HUES48 (cell line): ENCODE data around the gene GATAD2A.

ENCODE experiments used
- H3K27ac ChIP-seq: one replicate; pipeline ENCODE4 v1.7.0; 2013; ENCODE audit warnings: low read depth, low read length, inconsistent platforms
- H3K27me3 ChIP-seq: 2 replicates; pipeline ENCODE4 v1.6.1; 2013; ENCODE audit warnings: mild to moderate bottlenecking, low read length; ENCODE audit not compliant: control insufficient read depth, insufficient read depth
- H3K36me3 ChIP-seq: 2 replicates; pipeline ENCODE4 v1.6.1; 2013; ENCODE audit warnings: low read length; ENCODE audit not compliant: control insufficient read depth, insufficient read depth
- H3K4me1 ChIP-seq: 2 replicates; pipeline ENCODE4 v1.6.1; 2013; ENCODE audit warnings: mild to moderate bottlenecking, low read length; ENCODE audit not compliant: control insufficient read depth, insufficient read depth
- H3K4me3 ChIP-seq: 2 replicates; pipeline ENCODE4 v1.5.1; 2013; ENCODE audit warnings: mild to moderate bottlenecking, low read depth, low read length
- H3K9ac ChIP-seq: 2 replicates; pipeline ENCODE4 v1.6.1; 2013; ENCODE audit warnings: mild to moderate bottlenecking, low read depth, low read length, moderate library complexity
- H3K9me3 ChIP-seq: 2 replicates; pipeline ENCODE4 v1.6.1; 2013; ENCODE audit warnings: low read length; ENCODE audit not compliant: control insufficient read depth, insufficient read depth

Gene GATAD2A

DNA sequence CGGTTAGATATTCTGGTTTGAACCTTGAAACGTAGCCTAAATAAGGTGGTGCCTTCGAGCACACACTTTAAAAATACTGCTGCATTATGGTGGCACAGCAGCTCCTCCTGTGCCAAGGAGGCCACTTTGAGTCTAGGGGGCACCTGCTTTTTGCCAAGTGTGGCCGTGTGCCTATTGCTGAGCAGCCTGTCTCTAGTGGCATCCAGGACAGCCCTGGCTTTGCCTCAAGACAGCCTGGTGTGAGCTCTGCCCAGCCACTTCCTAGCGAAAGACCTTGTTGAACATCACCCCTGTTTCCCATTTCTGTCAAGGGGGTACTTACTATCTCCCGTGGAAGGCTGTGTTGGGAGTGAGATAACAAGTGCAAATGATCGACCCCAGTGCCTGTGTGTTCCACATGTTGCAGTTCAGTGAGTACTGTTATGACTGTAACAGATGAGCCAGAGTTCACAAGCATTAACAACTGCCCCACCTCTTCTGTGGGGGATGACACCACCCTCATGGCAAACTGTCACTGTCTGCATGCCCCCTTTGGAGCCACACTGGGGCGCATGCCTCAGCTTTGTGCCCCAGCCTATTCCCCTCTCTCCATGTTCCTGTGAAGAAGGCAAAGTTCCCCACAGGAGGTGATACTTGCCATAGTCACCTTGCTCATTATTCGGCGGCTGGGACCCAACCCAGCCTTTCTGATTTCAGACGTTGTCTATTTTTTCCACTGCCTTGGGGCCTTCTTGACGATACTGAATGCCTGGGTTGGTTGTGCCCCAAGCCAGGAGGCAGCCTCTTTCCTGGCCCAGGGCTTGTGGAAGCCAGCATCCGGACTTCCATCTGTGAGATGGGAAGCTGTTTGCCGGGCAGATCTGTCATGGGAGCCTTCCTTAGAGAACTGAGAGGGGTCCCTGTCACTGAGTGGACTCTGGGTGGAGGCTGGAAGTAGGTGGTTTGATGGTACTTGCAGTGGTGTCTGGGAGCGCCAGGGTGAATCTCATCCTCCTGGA lies 5.4 kb downstream of the GATAD2A start:
- H3K9me3 ChIP-seq, result no peaks in the 10 kb centered on the region
- no peak overlapping the region for H3K4me3 ChIP-seq
- H3K27ac ChIP-seq, result no peak overlapping the region
- no peaks in the 10 kb centered on the region for H3K27me3 ChIP-seq
- H3K9ac ChIP-seq, result no peak overlapping the region
- peaks cover 39% of the 10 kb centered on the region for H3K4me1 ChIP-seq
- H3K36me3 ChIP-seq, result peaks cover 11% of the 10 kb centered on the region

GRCh38 chr19:19416280-19416679 lies 10.8 kb downstream of the GATAD2A start:
- Histone ChIP-seq H3K9ac (no peak overlapping the region), H3K4me3 (no peak overlapping the region), H3K36me3 (peaks cover 5% of the 10 kb centered on the region), H3K4me1 (peaks cover 13% of the 10 kb centered on the region; the same call in 1 of the 2 replicates), H3K9me3 (no peaks in the 10 kb centered on the region), H3K27me3 (no peaks in the 10 kb centered on the region), H3K27ac (no peak overlapping the region)

- H3K27ac ChIP-seq, result no peak overlapping the region
- no peaks in the 10 kb centered on the region for H3K27me3 ChIP-seq
- no peaks in the 10 kb centered on the region; the same call in 1 of the 2 replicates for H3K36me3 ChIP-seq
These were observed 11.6 kb downstream of the GATAD2A start for GRCh38 chr19:19417046-19417445.

GRCh38 chr19:19417628-19418245 lies 12.3 kb downstream of the GATAD2A start:
- Histone ChIP-seq H3K4me1 (peaks cover 13% of the 10 kb centered on the region; the same call in 1 of the 2 replicates), H3K36me3 (no peaks in the 10 kb centered on the region; the same call in 1 of the 2 replicates), H3K4me3 (no peak overlapping the region), H3K9me3 (no peaks in the 10 kb centered on the region), H3K9ac (no peak overlapping the region), H3K27me3 (no peaks in the 10 kb centered on the region), H3K27ac (no peak overlapping the region)

More at GRCh38 chr19:19417046-19417445, 11.6 kb downstream of the GATAD2A start:
- no peaks in the 10 kb centered on the region for H3K9me3 ChIP-seq
- H3K4me3 ChIP-seq, result no peak overlapping the region
- no peak overlapping the region for H3K9ac ChIP-seq
- H3K4me1 ChIP-seq, result peaks cover 13% of the 10 kb centered on the region; the same call in 1 of the 2 replicates

DNA sequence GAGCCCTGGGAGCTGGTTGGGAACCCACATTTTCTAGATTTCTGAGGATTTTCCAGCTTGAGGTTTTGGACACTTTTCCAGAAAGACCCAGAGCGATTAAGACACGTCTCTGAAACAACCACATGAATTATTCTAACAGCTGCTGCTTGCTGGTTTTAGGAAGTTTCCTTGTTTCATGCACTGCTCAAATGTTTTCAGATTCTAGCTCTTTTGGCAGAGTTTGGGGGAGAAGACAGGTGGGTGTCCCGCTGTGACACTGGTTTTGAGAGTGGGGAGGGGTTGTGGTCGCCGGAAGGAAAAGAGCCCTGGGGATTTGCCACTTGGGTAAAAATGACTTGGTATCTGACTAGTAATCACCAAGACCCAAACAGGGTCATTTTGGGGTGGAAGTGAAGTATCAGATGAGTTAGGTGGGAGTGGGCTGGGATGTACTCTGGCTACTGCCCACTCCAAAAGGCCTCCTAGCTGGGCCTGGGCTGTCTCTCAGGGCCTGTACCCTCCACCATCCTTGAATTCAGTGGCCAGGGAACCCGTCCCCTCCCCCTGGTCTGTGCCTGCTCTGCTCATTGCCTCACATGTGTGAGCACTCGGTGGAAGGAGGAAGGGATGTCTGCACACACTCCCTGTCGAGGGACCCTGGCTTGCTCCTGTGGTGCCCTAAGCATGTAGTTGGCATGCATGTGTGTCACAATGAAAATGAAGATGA lies 13.2 kb downstream of the GATAD2A start:
- H3K4me3 ChIP-seq, result no peak overlapping the region
- no peaks in the 10 kb centered on the region; the same call in 1 of the 2 replicates for H3K36me3 ChIP-seq
- H3K9ac ChIP-seq, result no peak overlapping the region
- no peak overlapping the region for H3K27ac ChIP-seq
- peaks cover 13% of the 10 kb centered on the region; the same call in 1 of the 2 replicates for H3K4me1 ChIP-seq
- H3K27me3 ChIP-seq, result no peaks in the 10 kb centered on the region
- H3K9me3 ChIP-seq, result no peaks in the 10 kb centered on the region

DNA sequence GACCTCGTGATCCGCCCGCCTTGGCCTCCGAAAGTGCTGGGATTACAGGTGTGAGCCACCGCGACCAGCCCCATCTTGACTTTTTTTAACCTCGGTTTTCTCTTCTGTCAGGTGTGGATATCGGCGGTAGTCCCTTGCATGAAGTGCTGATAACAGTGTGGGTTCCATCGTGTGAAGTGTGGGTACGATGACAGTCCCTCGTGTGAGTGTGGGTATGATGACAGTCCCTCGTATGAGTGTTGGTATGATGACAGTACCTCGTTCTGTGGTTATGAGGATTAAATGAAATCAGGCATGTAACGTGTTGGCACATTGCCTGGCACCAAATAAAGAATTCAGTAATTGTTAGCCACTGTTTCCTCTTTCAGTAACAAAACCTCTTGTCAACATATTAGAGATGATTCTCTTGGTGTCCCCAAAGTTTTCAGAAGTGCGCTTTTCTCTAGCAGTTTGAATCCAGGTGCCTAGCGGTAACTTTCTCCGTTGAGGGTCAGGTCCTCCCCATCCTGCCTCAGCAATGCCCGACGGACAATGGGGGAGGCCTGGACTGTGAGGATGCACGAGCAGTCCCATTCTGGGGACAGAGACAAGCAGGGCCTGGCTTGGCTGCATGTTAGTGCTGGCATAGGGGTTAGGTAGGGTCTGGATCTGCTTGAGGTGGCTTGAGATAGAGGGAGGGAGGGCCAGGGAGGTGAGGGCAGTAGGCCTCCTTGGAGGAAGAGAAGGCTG lies 15.3 kb downstream of the GATAD2A start:
- Histone ChIP-seq H3K4me1 (peaks cover 13% of the 10 kb centered on the region; the same call in 1 of the 2 replicates), H3K27ac (no peak overlapping the region), H3K36me3 (no peaks in the 10 kb centered on the region), H3K9me3 (no peaks in the 10 kb centered on the region), H3K4me3 (no peak overlapping the region), H3K27me3 (no peaks in the 10 kb centered on the region), H3K9ac (no peak overlapping the region)

DNA sequence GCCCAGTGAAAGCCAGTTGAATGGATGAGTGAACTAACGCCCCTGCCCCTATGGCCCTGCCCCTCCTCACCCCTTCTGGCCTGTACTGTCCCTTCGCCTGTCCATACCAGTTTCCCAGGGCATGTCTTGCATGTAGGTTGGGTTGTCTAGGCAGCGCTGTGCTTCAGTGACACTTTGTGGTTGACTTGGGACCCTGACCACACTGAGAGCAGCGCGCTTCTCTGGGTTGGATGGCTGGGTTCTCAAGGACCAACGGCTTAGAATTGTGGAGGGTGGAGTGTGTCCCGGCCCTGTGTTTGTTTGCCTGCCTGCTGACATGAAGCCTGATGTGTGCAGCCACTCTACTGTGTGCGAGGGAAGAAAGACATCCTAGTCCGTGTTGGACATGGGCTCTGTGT lies 15.8 kb downstream of the GATAD2A start:
- H3K9ac ChIP-seq, result no peak overlapping the region
- H3K4me3 ChIP-seq, result no peak overlapping the region
- H3K4me1 ChIP-seq, result peaks cover 13% of the 10 kb centered on the region; the same call in 1 of the 2 replicates
- H3K36me3 ChIP-seq, result no peaks in the 10 kb centered on the region
- no peaks in the 10 kb centered on the region for H3K27me3 ChIP-seq
- H3K9me3 ChIP-seq, result no peaks in the 10 kb centered on the region
- H3K27ac ChIP-seq, result no peak overlapping the region

DNA sequence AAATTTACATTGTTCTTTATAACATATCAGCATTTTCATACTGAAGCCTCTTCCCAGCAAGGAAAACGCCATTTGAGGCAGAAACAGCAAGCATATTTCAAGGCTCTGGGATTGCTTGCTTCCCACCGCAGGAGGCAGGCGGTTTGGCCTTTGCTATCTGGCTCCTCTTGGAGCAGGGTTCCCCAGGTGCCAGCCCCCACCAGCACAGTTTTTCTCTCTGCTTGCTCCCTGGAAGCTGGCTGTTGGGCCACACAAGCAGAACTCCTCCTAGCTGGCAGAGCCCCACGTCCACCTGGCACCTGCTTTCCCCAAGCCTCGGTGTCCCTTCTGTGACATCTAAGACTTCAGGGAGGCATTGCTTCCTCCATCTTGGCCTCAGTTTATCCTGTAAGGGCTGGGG lies 16.7 kb downstream of the GATAD2A start:
- Histone ChIP-seq H3K9me3 (no peaks in the 10 kb centered on the region), H3K36me3 (no peaks in the 10 kb centered on the region), H3K4me3 (no peak overlapping the region), H3K4me1 (peaks cover 18% of the 10 kb centered on the region; the same call in 1 of the 2 replicates), H3K27me3 (no peaks in the 10 kb centered on the region), H3K27ac (no peak overlapping the region), H3K9ac (no peak overlapping the region)

- Histone ChIP-seq H3K4me3 (no peak overlapping the region), H3K9me3 (no peaks in the 10 kb centered on the region), H3K4me1 (peaks cover 19% of the 10 kb centered on the region; the same call in 1 of the 2 replicates), H3K27me3 (no peaks in the 10 kb centered on the region), H3K27ac (no peak overlapping the region), H3K9ac (no peak overlapping the region), H3K36me3 (no peaks in the 10 kb centered on the region)
These were observed 17.8 kb downstream of the GATAD2A start for GRCh38 chr19:19423322-19423721.

- Histone ChIP-seq H3K27ac (no peak overlapping the region), H3K27me3 (no peaks in the 10 kb centered on the region), H3K9ac (no peak overlapping the region), H3K36me3 (no peaks in the 10 kb centered on the region), H3K4me3 (no peak overlapping the region), H3K9me3 (no peaks in the 10 kb centered on the region), H3K4me1 (peaks cover 16% of the 10 kb centered on the region; the same call in 1 of the 2 replicates)
These were observed 19.8 kb downstream of the GATAD2A start for GRCh38 chr19:19425170-19425875.
